NCI-H1694 treated with DMSO at 0.1 percent for 48 hours (cell line): ENCODE results near the gene NEK9.
"Not testable (repeated sequence)": the region's sequence is repeated elsewhere in the genome, so short reads cannot be mapped to it uniquely, and the experiment has no call there.

Experiments
- DNase-seq: peaks from one replicate; lab custom pipeline; 2025; lab: John Stamatoyannopoulos, UW

Gene NEK9

GRCh38 chr14:75126679-75127473, at the start of gene NEK9:
NEK9 (minus strand) TSS chr14:75127048; CDS start chr14:75126921, 127 bp downstream.
- DNase-seq, result peak; percentile 88

GRCh38 chr14:75176142-75176820, 49.4 kb upstream of the NEK9 start, which contains the start of gene TMED10:
TMED10 (minus strand) TSS chr14:75176612; CDS start chr14:75176579, 33 bp downstream.
- no peak for DNase-seq

GRCh38 chr14:75175677-75176141, 48.9 kb upstream of the NEK9 start:
- DNase-seq, result no peak

GRCh38 chr14:75174066-75174465, 47.2 kb upstream of the NEK9 start:
- no peak for DNase-seq

GRCh38 chr14:75170772-75171171, 43.9 kb upstream of the NEK9 start:
- DNase-seq, result no peak

GRCh38 chr14:75168586-75169335, 41.9 kb upstream of the NEK9 start:
- DNase-seq, result no peak

GRCh38 chr14:75167325-75167724, 40.5 kb upstream of the NEK9 start:
- DNase-seq, result no peak

- DNase-seq, result no peak
Measured at GRCh38 chr14:75165586-75166391, 38.9 kb upstream of the NEK9 start.

GRCh38 chr14:75164809-75165208, 38.0 kb upstream of the NEK9 start:
- no peak for DNase-seq

- no peak for DNase-seq
Measured at GRCh38 chr14:75163677-75164076, 36.8 kb upstream of the NEK9 start.

GRCh38 chr14:75162631-75163030, 35.8 kb upstream of the NEK9 start:
- no peak for DNase-seq

GRCh38 chr14:75158843-75159614, 32.2 kb upstream of the NEK9 start:
- DNase-seq, result no peak

GRCh38 chr14:75156901-75157300, 30.1 kb upstream of the NEK9 start:
- no peak for DNase-seq

GRCh38 chr14:75156111-75156510, 29.3 kb upstream of the NEK9 start:
- no peak for DNase-seq

GRCh38 chr14:75155169-75155568, 28.3 kb upstream of the NEK9 start:
- DNase-seq, result no peak

- no peak for DNase-seq
Measured at GRCh38 chr14:75153295-75153694, 26.4 kb upstream of the NEK9 start.

GRCh38 chr14:75151851-75152250, 25.0 kb upstream of the NEK9 start:
- no peak for DNase-seq

- DNase-seq, result not testable (repeated sequence)
Measured at GRCh38 chr14:75150637-75151036, 23.8 kb upstream of the NEK9 start.

- DNase-seq, result no peak
Measured at GRCh38 chr14:75150150-75150549, 23.3 kb upstream of the NEK9 start.

- DNase-seq, result no peak
Measured at GRCh38 chr14:75147423-75148071, 20.7 kb upstream of the NEK9 start.
